ENCODE measurements around the gene STX12.
"Not testable (repeated sequence)": the region's sequence is repeated elsewhere in the genome, so short reads cannot be mapped to it uniquely, and the experiment has no call there.

Gene STX12

GRCh38 chr1:27776276-27776675, 3.3 kb downstream of the STX12 start:
- DNase-seq: not testable (repeated sequence)

GRCh38 chr1:27778056-27778455, 5.0 kb downstream of the STX12 start:
- DNase-seq: no peak

- DNase-seq: no peak
Observed at GRCh38 chr1:27779122-27779521, 6.1 kb downstream of the STX12 start.

GRCh38 chr1:27782950-27783349, 9.9 kb downstream of the STX12 start:
- no peak for DNase-seq

- DNase-seq: no peak
Observed at GRCh38 chr1:27784700-27785099, 11.7 kb downstream of the STX12 start.

- DNase-seq: no peak
Observed at GRCh38 chr1:27785781-27786455, 12.9 kb downstream of the STX12 start.

GRCh38 chr1:27787895-27788294, 14.9 kb downstream of the STX12 start:
- no peak for DNase-seq

GRCh38 chr1:27789540-27790041, 16.6 kb downstream of the STX12 start:
- no peak for DNase-seq

GRCh38 chr1:27790270-27790669, 17.3 kb downstream of the STX12 start:
- not testable (repeated sequence) for DNase-seq

GRCh38 chr1:27795601-27796000, 22.6 kb downstream of the STX12 start:
- DNase-seq: no peak

GRCh38 chr1:27804791-27805190, 31.8 kb downstream of the STX12 start:
- DNase-seq: no peak

GRCh38 chr1:27806758-27807157, 33.7 kb downstream of the STX12 start:
- no peak for DNase-seq

- no peak for DNase-seq
Observed at GRCh38 chr1:27807385-27807784, 34.4 kb downstream of the STX12 start.

GRCh38 chr1:27808131-27808530, 35.1 kb downstream of the STX12 start:
- DNase-seq: not testable (repeated sequence)

GRCh38 chr1:27809883-27810282, 36.9 kb downstream of the STX12 start:
- no peak for DNase-seq

GRCh38 chr1:27811741-27812500, 38.9 kb downstream of the STX12 start:
- no peak for DNase-seq

- no peak for DNase-seq
Observed at GRCh38 chr1:27816921-27817630, 44.1 kb downstream of the STX12 start.

- no peak for DNase-seq
Observed at GRCh38 chr1:27821761-27822315, 48.8 kb downstream of the STX12 start.

- no peak for DNase-seq
Observed at GRCh38 chr1:27823784-27824183, 50.8 kb downstream of the STX12 start.

GRCh38 chr1:27824411-27824810, 51.4 kb downstream of the STX12 start:
- no peak for DNase-seq

GRCh38 chr1:27829339-27829960, 56.4 kb downstream of the STX12 start:
- DNase-seq: not testable (repeated sequence)

- DNase-seq: peak; percentile 75
Observed at GRCh38 chr1:27830621-27831440, 57.8 kb downstream of the STX12 start, which contains the start of gene PPP1R8. PPP1R8 (plus strand) TSS chr1:27830782; CDS start chr1:27830836, 54 bp downstream.
